ENCODE measurements around the gene LMBR1L.

The LMBR1L gene

GRCh38 chr12:49109641-49110463, 795 bp downstream of the LMBR1L start:
- intact Hi-C loops (cut with DNase I; ENCODE audit: low total_unique reads) = loop anchor here (10.0 kb wide), 1 partner anchor 45 kb away; the partner anchor contains the start of genes KMT2D and RHEBL1
- no peaks in the 10 kb centered on the region for H3K9me3 ChIP-seq
- no peak for TF ChIP-seq CTCF (IDR thresholded peaks at IDR 0.05)
- H3K27ac ChIP-seq = peak overlapping the region; percentile 99
- H3K4me3 ChIP-seq = peak overlapping the region; percentile 93
- peaks cover 0 to 53% (median 40%) of the 10 kb centered on the region in 4 donors for H3K4me1 ChIP-seq
- peaks cover 0 to 22% (median 15%) of the 10 kb centered on the region in 3 donors for H3K36me3 ChIP-seq
- no peaks in the 10 kb centered on the region for H3K27me3 ChIP-seq
- DNase-seq = no peak

GRCh38 chr12:49108958-49109404, 1.7 kb downstream of the LMBR1L start:
- peak; percentile 72 to 79 for DNase-seq
- Histone ChIP-seq H3K27ac (peak overlapping the region; percentile 99), H3K4me1 (peaks cover 0 to 61% (median 42%) of the 10 kb centered on the region in 4 donors)

GRCh38 chr12:49105504-49106084, 5.1 kb downstream of the LMBR1L start:
- Histone ChIP-seq H3K4me3 (no peak overlapping the region), H3K4me1 (peaks cover 0 to 54% (median 40%) of the 10 kb centered on the region in 4 donors), H3K36me3 (peaks cover 41 to 64% (median 58%) of the 10 kb centered on the region in 3 donors), H3K9me3 (no peaks in the 10 kb centered on the region), H3K27me3 (no peaks in the 10 kb centered on the region), H3K27ac (no peak overlapping the region)
- TF ChIP-seq CTCF (IDR thresholded peaks at IDR 0.05) = no peak
- DNase-seq = no peak
- intact Hi-C loops (cut with DNase I; ENCODE audit: low total_unique reads) = no loop called here

More at GRCh38 chr12:49108958-49109404, 1.7 kb downstream of the LMBR1L start:
- Histone ChIP-seq H3K4me3 (peak overlapping the region; percentile 93), H3K27me3 (no peaks in the 10 kb centered on the region), H3K9me3 (no peaks in the 10 kb centered on the region), H3K36me3 (peaks cover 7 to 30% (median 24%) of the 10 kb centered on the region in 3 donors)
- intact Hi-C loops (cut with DNase I; ENCODE audit: low total_unique reads) = no loop called here
- TF ChIP-seq CTCF (IDR thresholded peaks at IDR 0.05) = no peak

- Histone ChIP-seq H3K9me3 (no peaks in the 10 kb centered on the region), H3K27ac (no peak overlapping the region), H3K4me3 (no peak overlapping the region), H3K27me3 (no peaks in the 10 kb centered on the region), H3K36me3 (peaks cover 49 to 72% (median 66%) of the 10 kb centered on the region in 3 donors), H3K4me1 (peaks cover 0 to 54% (median 40%) of the 10 kb centered on the region in 4 donors)
- intact Hi-C loops (cut with DNase I; ENCODE audit: low total_unique reads) = loop anchor here (5.0 kb wide), 1 partner anchor 72 kb away; no protein-coding TSS in a partner anchor
- DNase-seq = no peak
- no peak for TF ChIP-seq CTCF (IDR thresholded peaks at IDR 0.05)
Observed at GRCh38 chr12:49104822-49105221, 5.8 kb downstream of the LMBR1L start.

DNA sequence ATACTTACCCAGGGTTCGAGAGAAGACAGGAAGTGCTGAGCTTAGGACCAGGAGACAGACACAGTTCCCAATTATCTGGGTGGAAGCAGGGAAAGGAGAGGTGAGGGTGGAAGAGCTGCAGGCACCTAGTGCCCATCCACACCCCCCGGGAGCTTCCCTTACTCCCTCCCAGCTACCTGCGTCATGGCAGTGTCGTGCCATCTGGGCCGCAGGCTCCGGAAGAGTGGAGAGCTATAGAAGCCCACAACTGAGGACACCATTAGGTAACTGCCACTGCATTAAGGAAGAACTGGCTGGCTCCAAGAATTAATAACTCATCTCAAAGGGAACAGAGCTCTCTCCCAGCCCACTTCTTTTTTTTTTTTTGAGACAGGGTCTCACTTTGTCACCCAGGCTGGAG, 10.3 kb downstream of the LMBR1L start:
- intact Hi-C loops (cut with DNase I; ENCODE audit: low total_unique reads) = loop anchor here (5.0 kb wide), 1 partner anchor 77 kb away; no protein-coding TSS in a partner anchor
- DNase-seq = no peak
- H3K27ac ChIP-seq = no peak overlapping the region
- no peaks in the 10 kb centered on the region for H3K27me3 ChIP-seq
- H3K4me3 ChIP-seq = no peak overlapping the region
- no peaks in the 10 kb centered on the region for H3K9me3 ChIP-seq
- H3K36me3 ChIP-seq = peaks cover 82 to 94% (median 87%) of the 10 kb centered on the region in 3 donors
- peaks cover 0 to 13% (median 4%) of the 10 kb centered on the region in 4 donors for H3K4me1 ChIP-seq
- TF ChIP-seq CTCF (IDR thresholded peaks at IDR 0.05) = no peak
